A673 (cell line): ENCODE data around the gene KCNIP1.

Experiments used
- EZH2 ChIP-seq: fragments of 200-600 bp; sonication (generic); IDR thresholded peaks from 2 replicates; pipeline ENCODE4 v1.6.1; 2017; ENCODE audit warnings: borderline replicate concordance, low read depth, mild to moderate bottlenecking, mixed read lengths, antibody characterized with exemption, low read length; ENCODE audit not compliant: poor library complexity, severe bottlenecking
- TF ChIP-seq, protein P1 (sequence below): fragments of 300-800, 200-600 bp; sonication (generic); conservative IDR thresholded peaks from 2 replicates; pipeline ENCODE4 v1.5.1; 2017; ENCODE audit warnings: low read depth, mild to moderate bottlenecking, antibody characterized with exemption, low read length, moderate library complexity, mixed read lengths

GRCh38 chr5:170626507-170627150, 122.8 kb downstream of the KCNIP1 start:
- TF ChIP-seq, protein P1, sequence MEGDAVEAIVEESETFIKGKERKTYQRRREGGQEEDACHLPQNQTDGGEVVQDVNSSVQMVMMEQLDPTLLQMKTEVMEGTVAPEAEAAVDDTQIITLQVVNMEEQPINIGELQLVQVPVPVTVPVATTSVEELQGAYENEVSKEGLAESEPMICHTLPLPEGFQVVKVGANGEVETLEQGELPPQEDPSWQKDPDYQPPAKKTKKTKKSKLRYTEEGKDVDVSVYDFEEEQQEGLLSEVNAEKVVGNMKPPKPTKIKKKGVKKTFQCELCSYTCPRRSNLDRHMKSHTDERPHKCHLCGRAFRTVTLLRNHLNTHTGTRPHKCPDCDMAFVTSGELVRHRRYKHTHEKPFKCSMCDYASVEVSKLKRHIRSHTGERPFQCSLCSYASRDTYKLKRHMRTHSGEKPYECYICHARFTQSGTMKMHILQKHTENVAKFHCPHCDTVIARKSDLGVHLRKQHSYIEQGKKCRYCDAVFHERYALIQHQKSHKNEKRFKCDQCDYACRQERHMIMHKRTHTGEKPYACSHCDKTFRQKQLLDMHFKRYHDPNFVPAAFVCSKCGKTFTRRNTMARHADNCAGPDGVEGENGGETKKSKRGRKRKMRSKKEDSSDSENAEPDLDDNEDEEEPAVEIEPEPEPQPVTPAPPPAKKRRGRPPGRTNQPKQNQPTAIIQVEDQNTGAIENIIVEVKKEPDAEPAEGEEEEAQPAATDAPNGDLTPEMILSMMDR: no peak
- no peak for TF ChIP-seq EZH2
